PC-9 (cell line): ENCODE results near the gene ANLN. TPM values are rescaled to one million over a fixed set of nuclear protein-coding genes. Genes with fewer than 3 reads are reported as not detected.

ENCODE experiments used
- BruUV-seq: library from RNA; stranded (reverse); fragments of 400-500 nt; replicated peaks from 2 replicates; lab custom pipeline; 2021; lab: Mats Ljungman, UMichigan
- CTCF ChIA-PET: fragments of 300-600 bp; sonication (Branson Sonifier 250); formaldehyde crosslinking; loops from one replicate; lab custom pipeline; 2022; ENCODE audit warnings: antibody characterized with exemption; lab: Charles Lee
- POLR2A ChIA-PET: fragments of 300-600 bp; sonication (Branson Sonifier 250); formaldehyde crosslinking; loops from one replicate; lab custom pipeline; 2022; ENCODE audit warnings: antibody characterized with exemption; ENCODE audit not compliant: unreplicated experiment; lab: Charles Lee
- DNase-seq, 2 experiments: peaks; one replicate each; pipeline versions ENCODE4 v3.0.0 to v3.0.0-alpha.2; 2015 to 2022; ENCODE audit warnings: mixed read lengths in 1 of 2
- H2AFZ ChIP-seq: fragments of 200-600 bp; sonication (generic); 2 replicates; pipeline ENCODE4 v1.8.1; 2017; ENCODE audit warnings: antibody characterized with exemption
- H3F3A ChIP-seq: fragments of 200-600 bp; sonication (generic); 2 replicates; pipeline ENCODE4 v1.8.1; 2017; ENCODE audit warnings: antibody characterized with exemption, mild to moderate bottlenecking, low read depth; ENCODE audit not compliant: insufficient read depth
- H3K27ac ChIP-seq: fragments of 200-600 bp; sonication (generic); 2 replicates; pipeline ENCODE4 v1.6.1; 2016; ENCODE audit warnings: mixed run types
- H3K27me3 ChIP-seq: fragments of 200-600 bp; sonication (generic); 2 replicates; pipeline ENCODE4 v1.6.1; 2016; ENCODE audit warnings: low read depth, mixed run types; ENCODE audit not compliant: insufficient read depth
- H3K36me3 ChIP-seq: fragments of 200-600 bp; sonication (generic); 2 replicates; pipeline ENCODE4 v1.6.1; 2016; ENCODE audit warnings: low read depth, mixed run types
- H3K4me1 ChIP-seq: fragments of 200-600 bp; sonication (generic); replicated peaks from 2 replicates; pipeline ENCODE4 v1.6.1; 2016; ENCODE audit warnings: mixed run types; ENCODE audit not compliant: insufficient read depth
- H3K4me2 ChIP-seq: fragments of 200-600 bp; sonication (generic); 2 replicates; pipeline ENCODE4 v1.6.1; 2017; ENCODE audit warnings: mixed run types
- H3K4me3 ChIP-seq: fragments of 200-600 bp; sonication (generic); 2 replicates; pipeline ENCODE4 v1.6.1; 2016; ENCODE audit warnings: mixed run types
- H3K79me2 ChIP-seq: fragments of 200-600 bp; sonication (generic); 2 replicates; pipeline ENCODE4 v1.6.1; 2017; ENCODE audit warnings: low read depth, mixed run types
- H3K9me2 ChIP-seq: fragments of 200-600 bp; sonication (generic); 2 replicates; pipeline ENCODE4 v1.8.1; 2017; ENCODE audit warnings: mild to moderate bottlenecking; ENCODE audit not compliant: insufficient read depth
- H3K9me3 ChIP-seq: fragments of 200-600 bp; sonication (generic); 2 replicates; pipeline ENCODE4 v1.8.1; 2016; ENCODE audit warnings: low read depth; ENCODE audit not compliant: insufficient read depth
- H4K20me1 ChIP-seq: fragments of 200-600 bp; sonication (generic); 2 replicates; pipeline ENCODE4 v1.8.1; 2017; ENCODE audit not compliant: insufficient read depth
- CTCF ChIP-seq: fragments of 200-600 bp; sonication (generic); conservative IDR thresholded peaks from 2 replicates; pipeline ENCODE4 v1.6.1; 2017; ENCODE audit warnings: mixed run types, antibody characterized with exemption, mild to moderate bottlenecking, moderate library complexity
- EZH2 ChIP-seq: fragments of 200-600 bp; sonication (generic); IDR thresholded peaks from 2 replicates; pipeline ENCODE4 v1.8.0; 2017; ENCODE audit warnings: antibody characterized with exemption, low read depth
- intact Hi-C: fragments of 100-400 bp; cut with micrococcal nuclease; formaldehyde crosslinking; loops from one replicate; pipeline ENCODE4 v1.10.0; 2022; ENCODE audit not compliant: unreplicated experiment
- total RNA-seq: library from RNA; stranded (reverse); gene quantifications from 2 replicates; pipeline ENCODE4 v1.2.3, GENCODE V29; 2021

ANLN gene
- total RNA-seq, 1 experiment from 2014 or later = 262 TPM

DNA sequence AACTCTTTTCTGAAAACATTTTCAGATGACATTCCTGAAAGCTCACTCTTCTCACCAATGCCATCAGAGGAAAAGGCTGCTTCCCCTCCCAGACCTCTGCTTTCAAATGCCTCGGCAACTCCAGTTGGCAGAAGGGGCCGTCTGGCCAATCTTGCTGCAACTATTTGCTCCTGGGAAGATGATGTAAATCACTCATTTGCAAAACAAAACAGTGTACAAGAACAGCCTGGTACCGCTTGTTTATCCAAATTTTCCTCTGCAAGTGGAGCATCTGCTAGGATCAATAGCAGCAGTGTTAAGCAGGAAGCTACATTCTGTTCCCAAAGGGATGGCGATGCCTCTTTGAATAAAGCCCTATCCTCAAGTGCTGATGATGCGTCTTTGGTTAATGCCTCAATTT is 16.5 kb downstream of the ANLN start:
- H3F3A ChIP-seq = peaks cover 9% of the 10 kb centered on the region; the same call in 1 of the 2 replicates
- TF ChIP-seq CTCF = no peak
- TF ChIP-seq EZH2 = no peak
- no TSS peak for BruUV-seq
- H3K4me1 ChIP-seq = no peaks in the 10 kb centered on the region
- H3K27ac ChIP-seq = no peak overlapping the region
- no peak overlapping the region for H3K4me3 ChIP-seq
- intact Hi-C loops = no loop called here
- no peak overlapping the region for H3K4me2 ChIP-seq
- CTCF ChIA-PET = interaction anchor here (0.5 kb wide), 1 partner anchor 343 kb away, joined by 4 read pairs; no protein-coding TSS in a partner anchor
- POLR2A ChIA-PET = no interaction called here
- no peaks in the 10 kb centered on the region for H3K9me3 ChIP-seq
- no peak overlapping the region for H2AFZ ChIP-seq
- peaks cover 74% of the 10 kb centered on the region for H3K79me2 ChIP-seq
- DNase-seq = no peak
- no peaks in the 10 kb centered on the region for H3K9me2 ChIP-seq
- no peaks in the 10 kb centered on the region for H4K20me1 ChIP-seq
- peaks cover 59% of the 10 kb centered on the region for H3K36me3 ChIP-seq
- no peaks in the 10 kb centered on the region for H3K27me3 ChIP-seq

DNA sequence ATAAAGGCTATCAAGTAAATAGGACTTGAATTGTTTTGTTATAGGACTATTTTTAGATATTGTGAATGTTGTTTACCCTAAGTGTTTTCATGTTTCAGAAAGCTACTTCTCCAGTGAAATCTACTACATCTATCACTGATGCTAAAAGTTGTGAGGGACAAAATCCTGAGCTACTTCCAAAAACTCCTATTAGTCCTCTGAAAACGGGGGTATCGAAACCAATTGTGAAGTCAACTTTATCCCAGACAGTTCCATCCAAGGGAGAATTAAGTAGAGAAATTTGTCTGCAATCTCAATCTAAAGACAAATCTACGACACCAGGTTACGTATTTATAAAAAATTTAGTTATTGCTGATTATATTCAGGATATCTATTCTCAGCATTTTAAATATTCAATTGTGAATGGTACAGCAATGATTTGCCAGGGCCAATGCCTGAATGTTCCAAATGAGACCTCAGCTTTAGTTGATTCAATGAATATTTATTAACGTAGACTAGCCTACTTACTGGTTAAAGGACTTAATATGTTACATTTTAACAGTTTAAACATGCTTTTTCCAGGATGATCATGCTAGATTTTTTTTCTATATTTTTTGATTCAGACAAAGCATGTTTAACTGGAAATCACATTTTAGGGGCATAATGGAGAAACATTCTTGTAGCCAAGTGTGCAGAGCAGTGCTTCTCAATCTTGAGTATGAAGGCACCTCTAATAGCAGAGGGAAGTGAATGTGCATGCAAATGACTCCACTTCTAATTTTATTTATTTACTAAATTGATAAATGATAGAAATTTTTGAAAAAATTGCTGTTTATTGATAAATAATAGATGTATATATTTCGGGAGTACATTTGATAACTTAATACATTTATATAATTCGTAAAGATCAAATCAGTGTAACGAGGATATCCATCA is 18.2 kb downstream of the ANLN start:
- no peaks in the 10 kb centered on the region for H3K9me2 ChIP-seq
- CTCF ChIA-PET = no interaction called here
- H3F3A ChIP-seq = peaks cover 15% of the 10 kb centered on the region; the same call in 1 of the 2 replicates
- DNase-seq = no peak
- H3K9me3 ChIP-seq = no peaks in the 10 kb centered on the region
- H3K36me3 ChIP-seq = peaks cover 56% of the 10 kb centered on the region
- H3K4me1 ChIP-seq = no peaks in the 10 kb centered on the region
- POLR2A ChIA-PET = no interaction called here
- no TSS peak for BruUV-seq
- H3K27me3 ChIP-seq = no peaks in the 10 kb centered on the region
- no peak overlapping the region for H2AFZ ChIP-seq
- intact Hi-C loops = loop anchor here (2.0 kb wide), 1 partner anchor 15 kb away; no protein-coding TSS in a partner anchor
- peaks cover 59% of the 10 kb centered on the region for H3K79me2 ChIP-seq
- no peak overlapping the region for H3K27ac ChIP-seq
- no peak for TF ChIP-seq CTCF
- TF ChIP-seq EZH2 = no peak
- H3K4me2 ChIP-seq = no peak overlapping the region
- peaks cover 1% of the 10 kb centered on the region; the same call in 1 of the 2 replicates for H4K20me1 ChIP-seq
- H3K4me3 ChIP-seq = no peak overlapping the region

- intact Hi-C loops = loop anchor here (2.0 kb wide), 1 partner anchor 14 kb away; no protein-coding TSS in a partner anchor
- Histone ChIP-seq H3K27ac (no peak overlapping the region), H2AFZ (no peak overlapping the region), H3K4me1 (no peaks in the 10 kb centered on the region), H3K79me2 (peaks cover 54% of the 10 kb centered on the region), H3K9me3 (no peaks in the 10 kb centered on the region), H4K20me1 (peaks cover 6% of the 10 kb centered on the region; the same call in 1 of the 2 replicates), H3K36me3 (peaks cover 62% of the 10 kb centered on the region), H3K4me3 (no peak overlapping the region), H3K9me2 (no peaks in the 10 kb centered on the region), H3K4me2 (no peak overlapping the region), H3K27me3 (no peaks in the 10 kb centered on the region), H3F3A (peaks cover 15% of the 10 kb centered on the region; the same call in 1 of the 2 replicates)
- ChIA-PET CTCF (no interaction called here), POLR2A (no interaction called here)
- TF ChIP-seq EZH2 = no peak
- TF ChIP-seq CTCF = no peak
- BruUV-seq = no TSS peak
- DNase-seq = no peak
Observed at GRCh38 chr7:36408589-36408988, 18.9 kb downstream of the ANLN start.
